DND-41 (cell line): Measurements from ENCODE around the gene PAFAH1B1.

Experiments
- EZH2 ChIP-seq: IDR thresholded peaks from 3 replicates; pipeline ENCODE4 v1.6.1; 2012; ENCODE audit warnings: borderline replicate concordance, low read depth, mild to moderate bottlenecking, moderate library complexity, low read length, inconsistent platforms; ENCODE audit not compliant: severe bottlenecking
- TF ChIP-seq, protein P1 (sequence below): IDR thresholded peaks from 2 replicates; pipeline ENCODE4 v1.5.1; 2012; ENCODE audit warnings: borderline replicate concordance, low read length, moderate library complexity, mild to moderate bottlenecking; ENCODE audit not compliant: poor library complexity, severe bottlenecking; ENCODE audit errors: extremely low read depth

GRCh38 chr17:2710071-2710802, 116.8 kb downstream of the PAFAH1B1 start:
- no peak for TF ChIP-seq EZH2
- TF ChIP-seq, protein P1, sequence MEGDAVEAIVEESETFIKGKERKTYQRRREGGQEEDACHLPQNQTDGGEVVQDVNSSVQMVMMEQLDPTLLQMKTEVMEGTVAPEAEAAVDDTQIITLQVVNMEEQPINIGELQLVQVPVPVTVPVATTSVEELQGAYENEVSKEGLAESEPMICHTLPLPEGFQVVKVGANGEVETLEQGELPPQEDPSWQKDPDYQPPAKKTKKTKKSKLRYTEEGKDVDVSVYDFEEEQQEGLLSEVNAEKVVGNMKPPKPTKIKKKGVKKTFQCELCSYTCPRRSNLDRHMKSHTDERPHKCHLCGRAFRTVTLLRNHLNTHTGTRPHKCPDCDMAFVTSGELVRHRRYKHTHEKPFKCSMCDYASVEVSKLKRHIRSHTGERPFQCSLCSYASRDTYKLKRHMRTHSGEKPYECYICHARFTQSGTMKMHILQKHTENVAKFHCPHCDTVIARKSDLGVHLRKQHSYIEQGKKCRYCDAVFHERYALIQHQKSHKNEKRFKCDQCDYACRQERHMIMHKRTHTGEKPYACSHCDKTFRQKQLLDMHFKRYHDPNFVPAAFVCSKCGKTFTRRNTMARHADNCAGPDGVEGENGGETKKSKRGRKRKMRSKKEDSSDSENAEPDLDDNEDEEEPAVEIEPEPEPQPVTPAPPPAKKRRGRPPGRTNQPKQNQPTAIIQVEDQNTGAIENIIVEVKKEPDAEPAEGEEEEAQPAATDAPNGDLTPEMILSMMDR = no peak
